Heart right ventricle (tissue), 16 donors: ENCODE results near the gene MICAL3. TPM values are rescaled to one million over a fixed set of nuclear protein-coding genes. Genes with fewer than 3 reads are reported as not detected.
A peak's percentile ranks its signal among the peaks of the same experiment; 100 is the strongest.

Experiments
- ATAC-seq, 8 donors: fragments of 200-7000 bp; cut with Tn5 transposase; one replicate each; pipeline ENCODE4 v1.9.1; 2020; ENCODE audit warnings: mild to moderate bottlenecking in 8 of 8, moderate library complexity in 8 of 8, moderate number of reproducible peaks in 1 of 8
- DNase-seq, 2 donors: peaks; one replicate each; pipeline ENCODE4 v3.0.0-alpha.2; 2020
- H3K27ac ChIP-seq, 10 donors: fragments of 200-600 bp; sonication (generic) in 2 of 10; one replicate each; pipeline versions ENCODE4 v1.5.0 to v1.8.0; 2020 to 2022; ENCODE audit warnings: mild to moderate bottlenecking in 3 of 10
- H3K27me3 ChIP-seq, 7 donors: fragments of 200-600 bp; one replicate each; pipeline ENCODE4 v1.8.0; 2021 to 2022; ENCODE audit warnings: mild to moderate bottlenecking in 2 of 7
- H3K36me3 ChIP-seq, 9 donors: fragments of 200-600 bp; sonication (generic) in 1 of 9; one replicate each; pipeline versions ENCODE4 v1.5.0 to v1.8.0; 2020 to 2022; ENCODE audit warnings: mild to moderate bottlenecking in 2 of 9
- H3K4me1 ChIP-seq, 9 donors: fragments of 200-600 bp; sonication (generic) in 1 of 9; one replicate each; pipeline versions ENCODE4 v1.5.0 to v1.8.0; 2020 to 2022; ENCODE audit warnings: mild to moderate bottlenecking in 4 of 9
- H3K4me3 ChIP-seq, 10 donors: fragments of 200-600 bp; sonication (generic) in 2 of 10; one replicate each; pipeline versions ENCODE4 v1.5.0 to v1.8.0; 2020 to 2022; ENCODE audit warnings: mild to moderate bottlenecking in 7 of 10, moderate library complexity in 2 of 10
- H3K9me3 ChIP-seq, 11 donors: fragments of 200-600 bp in 10 of 11; sonication (generic) in 2 of 11; one replicate each; pipeline versions ENCODE4 v1.5.0 to v1.8.0; 2013 to 2022; ENCODE audit warnings: mild to moderate bottlenecking in 2 of 11, control low read depth in 1 of 11, moderate library complexity in 1 of 11
- CTCF ChIP-seq, 9 donors: fragments of 200-600 bp; sonication (generic) in 2 of 9; IDR thresholded peaks; one replicate each; pipeline versions ENCODE4 v1.5.0 to v1.8.0; 2021 to 2022; ENCODE audit warnings: antibody characterized with exemption in 9 of 9, mild to moderate bottlenecking in 5 of 9, moderate library complexity in 1 of 9
- WGBS, 2 donors: extraction: QIAGEN DNeasy Blood & Tissue Kit; methylation state at CpG; one replicate each; pipeline ENCODE4 v1.1.7; 2013; ENCODE audit warnings: inconsistent platforms in 1 of 2; 5-methylcytosine and 5-hydroxymethylcytosine counted together
- intact Hi-C, 10 donors: fragments of 100-400 bp; cut with DNase I; formaldehyde crosslinking; loops; one replicate each; pipeline versions ENCODE4 v1.11.1 to v1.14.2; 2022
- polyA plus RNA-seq, 2 donors: library from polyadenylated mRNA; stranded (reverse); fragments of 200-250 nt; gene quantifications; one replicate each; pipeline ENCODE4 v1.2.3, GENCODE V29; 2013
- total RNA-seq, 10 donors: library from RNA; stranded (reverse); fragmentation: NEBNext Ultra II Directional in 3 of 10; extraction: Animal tissue kit (Norgen Biotek cat#: 25700) in 3 of 10; gene quantifications; one replicate each; pipeline versions ENCODE4 v1.2.1 to v1.2.4, GENCODE V29; 2021 to 2023
- donor health status: Arrhythmogenic right ventricular cardiomyopathy.
- donor health status: ischemic (EF 13 %, LVEDD 7.1; RV severe dilation, severe dysfunction).
- donor health status: healthy with polysubstance abuse.
- donor health status: DM: no; HTN: yes; CAD: no.
- donor health status: DM: no; HTN: no; CAD: no.
- donor health status: ischemic (EF 25% LVEDD 6.9; RV normal size, moderate dysfunction).
- donor health status: ischemic (EF 25% LVEDD 5.7; RV mildly dilated, moderate dysfunction).
- donor health status: healthy.
- donor health status: DM: yes; HTN: yes; CAD: no.
- donor health status: Ischemic cardiomyopathy.
- donor health status: ischemic (EF 35%, LVEDD 5.7; RV mildly dilated, moderate dysfunction).
- donor health status: nonischemic (EF 11% LVEDD 7.7; RV severe dilation, severe dysfunction).
- donor health status: DM: yes; HTN: yes; CAD: no.
- donor health status: PGD.
- donor health status: ischemic (EF 29% LVEDD 5.4; RV normal size, mild dysfunction).
- donor health status: nonischemic (EF 23%, LVEDD 6.1; RV moderate dilation, normal function).

Gene MICAL3
- total and polyA plus RNA-seq, 12 donors: 13.2 to 137 (median 109) TPM

DNA sequence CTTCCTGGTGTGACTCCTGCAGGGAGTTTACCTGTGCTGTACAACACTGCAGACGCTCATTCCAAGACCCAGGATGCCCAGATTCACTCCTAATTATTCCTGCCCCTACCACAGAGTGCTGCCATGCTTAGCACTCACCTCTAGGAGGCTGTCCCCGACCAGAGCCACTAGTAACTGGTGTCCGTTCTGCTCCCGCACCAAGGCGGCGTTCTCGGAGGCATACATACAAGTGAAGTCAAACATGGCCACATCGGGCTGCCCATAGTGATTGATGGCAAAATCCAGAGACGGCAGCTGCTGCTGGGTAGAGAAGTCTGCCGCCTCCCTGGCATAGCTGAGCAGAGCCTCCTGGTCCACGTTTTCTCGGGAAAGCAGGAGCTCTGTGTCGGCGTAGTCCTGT is 127.8 kb downstream of the MICAL3 start:
- intact Hi-C loops: loop anchor here in 2 of 10 donors (5.0 to 10.0 kb wide), 2 partner anchors 118 to 181 kb away; partner anchors contain the start of gene PEX26 (in 1 of the 2)
- DNase-seq (peak in 1 of 2 donors; percentile 42), ATAC-seq (peak in 7 of 8 donors; percentile 56 to 76 (median 69))
- Histone ChIP-seq H3K27me3 (no peaks in the 10 kb centered on the region), H3K9me3 (no peaks in the 10 kb centered on the region), H3K36me3 (peaks cover 0 to 88% (median 47%) of the 10 kb centered on the region in 9 donors), H3K4me3 (no peak overlapping the region), H3K4me1 (peaks cover 1 to 32% (median 15%) of the 10 kb centered on the region in 9 donors), H3K27ac (peak overlapping the region in 8 of 10 donors; percentile 28 to 59 (median 48))
- 60 to 68% methylated on average over 14 of the region's 14 CpGs for WGBS, 2 donors
- TF ChIP-seq CTCF (IDR thresholded peaks at IDR 0.05): peak in 8 of 9 donors; percentile 19 to 54 (median 43)

DNA sequence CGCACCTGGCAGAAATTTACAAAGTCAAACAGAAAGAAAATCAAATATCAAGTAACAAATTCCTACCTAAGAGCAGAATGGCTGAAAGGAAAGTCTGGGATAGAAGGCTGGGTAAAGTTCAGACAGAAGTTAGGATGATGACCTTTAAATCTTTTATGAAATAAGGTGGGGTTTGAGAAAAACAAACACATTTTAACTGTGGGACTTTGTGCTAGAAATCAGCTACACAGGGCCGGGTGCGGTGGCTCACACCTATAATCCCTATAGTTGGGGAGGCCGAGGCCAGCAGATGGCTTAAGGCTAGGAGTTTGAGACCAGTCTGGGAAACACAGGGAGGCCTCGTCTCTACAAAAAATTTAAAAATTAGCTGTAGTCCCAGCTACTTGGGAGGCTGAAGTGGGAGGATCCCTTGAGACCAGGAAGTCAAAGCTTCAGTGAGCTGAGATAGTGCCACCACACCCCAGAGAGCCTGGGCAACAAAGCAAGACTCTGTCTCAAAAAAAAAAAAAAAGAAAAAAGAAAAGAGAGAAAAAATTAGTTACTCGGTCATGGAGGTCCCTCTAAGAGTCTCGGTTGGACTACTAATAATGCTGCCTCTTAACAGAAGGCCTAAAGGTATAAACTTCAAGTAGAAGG is 130.3 kb downstream of the MICAL3 start:
- Histone ChIP-seq H3K4me3 (no peak overlapping the region), H3K4me1 (peaks cover 7 to 56% (median 33%) of the 10 kb centered on the region in 9 donors), H3K27me3 (no peaks in the 10 kb centered on the region), H3K9me3 (no peaks in the 10 kb centered on the region), H3K36me3 (peaks cover 0 to 76% (median 32%) of the 10 kb centered on the region in 9 donors), H3K27ac (peak overlapping the region in 1 of 10 donors; percentile 18)
- DNase-seq (no peak), ATAC-seq (no peak)
- 88 to 89% methylated on average over 7 of the region's 7 CpGs for WGBS, 2 donors
- intact Hi-C loops: loop anchor here in 8 of 10 donors (2.0 to 10.0 kb wide), 7 partner anchors 42 to 183 kb away; partner anchors contain the start of gene PEX26 (in 2 of the 8)
- no peak for TF ChIP-seq CTCF (IDR thresholded peaks at IDR 0.05)

- Histone ChIP-seq H3K36me3 (peaks cover 0 to 77% (median 24%) of the 10 kb centered on the region in 9 donors), H3K9me3 (no peaks in the 10 kb centered on the region), H3K4me3 (no peak overlapping the region), H3K27ac (peak overlapping the region in 6 of 10 donors; percentile 14 to 84 (median 68)), H3K27me3 (no peaks in the 10 kb centered on the region), H3K4me1 (peaks cover 5 to 56% (median 27%) of the 10 kb centered on the region in 9 donors)
- 72 to 80% methylated on average over 4 of the region's 4 CpGs for WGBS, 2 donors
- no peak for DNase-seq
- no peak for ATAC-seq
- intact Hi-C loops: loop anchor here in 8 of 10 donors (2.0 to 10.0 kb wide), 7 partner anchors 40 to 185 kb away; partner anchors contain the start of gene PEX26 (in 2 of the 8)
- TF ChIP-seq CTCF (IDR thresholded peaks at IDR 0.05): no peak
Measured at GRCh38 chr22:17892376-17892775, 132.0 kb downstream of the MICAL3 start.

GRCh38 chr22:17891481-17892167 is 132.7 kb downstream of the MICAL3 start:
- DNase-seq (peak; percentile 65 to 69), ATAC-seq (peak; percentile 72 to 86 (median 80))
- intact Hi-C loops: loop anchor here in 9 of 10 donors (1.0 to 10.0 kb wide), 9 partner anchors 39 to 186 kb away; partner anchors contain the start of gene PEX26 (in 2 of the 9)
- Histone ChIP-seq H3K36me3 (peaks cover 0 to 82% (median 23%) of the 10 kb centered on the region in 9 donors), H3K4me1 (peaks cover 5 to 50% (median 27%) of the 10 kb centered on the region in 9 donors), H3K27me3 (no peaks in the 10 kb centered on the region), H3K27ac (peak overlapping the region in 9 of 10 donors; percentile 36 to 84 (median 75)), H3K9me3 (no peaks in the 10 kb centered on the region), H3K4me3 (no peak overlapping the region)
- TF ChIP-seq CTCF (IDR thresholded peaks at IDR 0.05): peak; percentile 17 to 73 (median 51)
- 38 to 49% methylated on average over 12 of the region's 12 CpGs for WGBS, 2 donors
